Mesendoderm (in vitro differentiated cells): ENCODE measurements around the gene MSRB1.
"Not testable (repeated sequence)": the region's sequence is repeated elsewhere in the genome, so short reads cannot be mapped to it uniquely, and the experiment has no call there.

Experiments used
- DNase-seq: peaks from one replicate; pipeline ENCODE4 v3.0.0; 2013
- H2AK5ac ChIP-seq: 2 replicates; pipeline ENCODE4 v1.6.1; 2013; ENCODE audit warnings: low read length, inconsistent platforms
- H2BK120ac ChIP-seq: 2 replicates; pipeline ENCODE4 v1.6.1; 2013; ENCODE audit warnings: low read depth, mild to moderate bottlenecking, low read length, moderate library complexity, mixed read lengths
- H2BK15ac ChIP-seq: replicated peaks from 2 replicates; pipeline ENCODE4 v1.6.1; 2013; ENCODE audit warnings: low read depth, mild to moderate bottlenecking, moderate library complexity
- H2BK5ac ChIP-seq: 2 replicates; pipeline ENCODE4 v1.6.1; 2013; ENCODE audit warnings: low read length, inconsistent platforms
- H3K18ac ChIP-seq: 2 replicates; pipeline ENCODE4 v1.6.1; 2013; ENCODE audit warnings: mild to moderate bottlenecking, low read length, mixed read lengths
- H3K23ac ChIP-seq: one replicate; pipeline ENCODE4 v1.6.1; 2013; ENCODE audit warnings: low read length
- H3K27ac ChIP-seq: 2 replicates; pipeline ENCODE4 v1.5.1; 2013; ENCODE audit warnings: low read depth, mild to moderate bottlenecking, inconsistent platforms, low read length, moderate library complexity
- H3K27me3 ChIP-seq: 2 replicates; pipeline ENCODE4 v1.6.1; 2013; ENCODE audit warnings: low read length, control low read depth, mild to moderate bottlenecking, inconsistent platforms; ENCODE audit not compliant: insufficient read depth, poor library complexity
- H3K36me3 ChIP-seq: 2 replicates; pipeline ENCODE4 v1.6.1; 2013; ENCODE audit warnings: low read length, inconsistent platforms; ENCODE audit not compliant: control insufficient read depth, insufficient read depth
- H3K4ac ChIP-seq: one replicate; pipeline ENCODE4 v1.6.1; 2013; ENCODE audit warnings: low read depth, mild to moderate bottlenecking, low read length, moderate library complexity
- H3K4me1 ChIP-seq: 2 replicates; pipeline ENCODE4 v1.6.1; 2013; ENCODE audit warnings: low read depth, low read length, inconsistent platforms; ENCODE audit not compliant: control insufficient read depth
- H3K4me2 ChIP-seq: 2 replicates; pipeline ENCODE4 v1.6.1; 2013; ENCODE audit warnings: low read length
- H3K4me3 ChIP-seq: 2 replicates; pipeline ENCODE4 v1.5.1; 2013; ENCODE audit warnings: mild to moderate bottlenecking, low read length
- H3K56ac ChIP-seq: one replicate; pipeline ENCODE4 v1.6.1; 2013; ENCODE audit warnings: low read length
- H3K79me1 ChIP-seq: 2 replicates; pipeline ENCODE4 v1.6.1; 2013; ENCODE audit warnings: low read length, inconsistent platforms
- H3K79me2 ChIP-seq: 2 replicates; pipeline ENCODE4 v1.6.1; 2013; ENCODE audit warnings: mild to moderate bottlenecking, low read length; ENCODE audit not compliant: control insufficient read depth, insufficient read depth
- H3K9ac ChIP-seq: 2 replicates; pipeline ENCODE4 v1.6.1; 2013; ENCODE audit warnings: low read length, inconsistent platforms
- H4K5ac ChIP-seq: one replicate; pipeline ENCODE4 v1.6.1; 2013; ENCODE audit warnings: low read length
- H4K8ac ChIP-seq: one replicate; pipeline ENCODE4 v1.6.1; 2013; ENCODE audit warnings: low read depth, mild to moderate bottlenecking, control low read depth, low read length, moderate library complexity
- WGBS: extraction: QIAGEN DNeasy Blood & Tissue Kit; methylation state at CpG from one replicate; pipeline ENCODE4 v1.1.7; 2013; ENCODE audit warnings: low lambda C conversion rate, missing lambda C conversion rate; ENCODE audit not compliant: insufficient coverage; ENCODE audit errors: extremely low coverage; 5-methylcytosine and 5-hydroxymethylcytosine counted together

The MSRB1 gene

GRCh38 chr16:1963806-1964505, 21.0 kb upstream of the MSRB1 start:
- Histone ChIP-seq H3K79me2 (peaks cover 37% of the 10 kb centered on the region), H3K27me3 (no peaks in the 10 kb centered on the region), H3K4me3 (peak overlapping the region; percentile 96), H2BK5ac (peak overlapping the region; percentile 35), H3K4ac (no peak overlapping the region), H3K36me3 (peaks cover 15% of the 10 kb centered on the region), H3K4me1 (no peaks in the 10 kb centered on the region), H3K18ac (peak overlapping the region; percentile 91), H4K5ac (no peak overlapping the region), H3K27ac (peak overlapping the region; percentile 85), H2BK15ac (no peak overlapping the region), H3K4me2 (peak overlapping the region; percentile 100), H3K79me1 (peaks cover 4% of the 10 kb centered on the region), H3K9ac (peak overlapping the region; percentile 99), H3K23ac (peak overlapping the region; percentile 48), H2AK5ac (peak overlapping the region; percentile 85), H3K56ac (peak overlapping the region; percentile 99), H4K8ac (no peak overlapping the region), H2BK120ac (no peak overlapping the region)
- DNase-seq = peak; percentile 34
- no CpG with 5 or more reads among the region's 44 CpGs for WGBS

- H3K4me1 ChIP-seq, H3K23ac ChIP-seq, H2BK15ac ChIP-seq, H3K27ac ChIP-seq, DNase-seq, H2BK120ac ChIP-seq, H3K18ac ChIP-seq, H4K8ac ChIP-seq, H3K27me3 ChIP-seq, H4K5ac ChIP-seq, H2AK5ac ChIP-seq, H3K4ac ChIP-seq, H2BK5ac ChIP-seq, H3K79me1 ChIP-seq: not testable (repeated sequence)
- Histone ChIP-seq H3K4me3 (peak overlapping the region; percentile 42), H3K36me3 (peaks cover 15% of the 10 kb centered on the region), H3K56ac (peak overlapping the region; percentile 99), H3K79me2 (peaks cover 37% of the 10 kb centered on the region), H3K4me2 (peak overlapping the region; percentile 87), H3K9ac (peak overlapping the region; percentile 99)
- no CpG with 5 or more reads among the region's 37 CpGs for WGBS
Observed at GRCh38 chr16:1962161-1963153, 19.5 kb upstream of the MSRB1 start.

GRCh38 chr16:1961651-1962067, 18.7 kb upstream of the MSRB1 start:
- no peak overlapping the region for H3K4ac ChIP-seq
- DNase-seq = peak; percentile 63

GRCh38 chr16:1960665-1961630, 17.9 kb upstream of the MSRB1 start:
- Histone ChIP-seq H3K23ac (no peak overlapping the region), H3K79me1 (peaks cover 4% of the 10 kb centered on the region), H2BK5ac (no peak overlapping the region), H3K4ac (no peak overlapping the region), H2AK5ac (no peak overlapping the region), H3K36me3 (peaks cover 15% of the 10 kb centered on the region), H3K56ac (peak overlapping the region; percentile 99), H2BK15ac (no peak overlapping the region), H3K27me3 (no peaks in the 10 kb centered on the region), H3K9ac (peak overlapping the region; percentile 98), H4K5ac (no peak overlapping the region), H3K27ac (no peak overlapping the region), H3K18ac (no peak overlapping the region), H3K4me2 (peak overlapping the region; percentile 12), H3K4me3 (no peak overlapping the region), H3K4me1 (no peaks in the 10 kb centered on the region), H3K79me2 (peaks cover 36% of the 10 kb centered on the region), H2BK120ac (no peak overlapping the region), H4K8ac (no peak overlapping the region)
- peak; percentile 76 for DNase-seq
- no CpG with 5 or more reads among the region's 20 CpGs for WGBS

More at GRCh38 chr16:1961651-1962067, 18.7 kb upstream of the MSRB1 start:
- H3K9ac ChIP-seq = no peak overlapping the region
- no peak overlapping the region for H3K23ac ChIP-seq
- no peak overlapping the region for H3K27ac ChIP-seq
- H3K79me1 ChIP-seq = peaks cover 4% of the 10 kb centered on the region
- no peak overlapping the region for H3K4me2 ChIP-seq
- H3K27me3 ChIP-seq = no peaks in the 10 kb centered on the region
- H3K56ac ChIP-seq = no peak overlapping the region
- H4K8ac ChIP-seq = no peak overlapping the region
- H4K5ac ChIP-seq = no peak overlapping the region
- no CpG with 5 or more reads among the region's 6 CpGs for WGBS
- peaks cover 15% of the 10 kb centered on the region for H3K36me3 ChIP-seq
- H2AK5ac ChIP-seq = no peak overlapping the region
- H2BK5ac ChIP-seq = no peak overlapping the region
- H3K18ac ChIP-seq = no peak overlapping the region
- no peaks in the 10 kb centered on the region for H3K4me1 ChIP-seq
- H2BK15ac ChIP-seq = no peak overlapping the region
- H3K4me3 ChIP-seq = no peak overlapping the region
- H3K79me2 ChIP-seq = peaks cover 37% of the 10 kb centered on the region
- H2BK120ac ChIP-seq = no peak overlapping the region
